K562 (cell line): ENCODE results near the gene CCDC186. TPM values are rescaled to one million over a fixed set of nuclear protein-coding genes. Genes with fewer than 3 reads are reported as not detected.
A peak's percentile ranks its signal among the peaks of the same experiment; 100 is the strongest.
"Not testable (repeated sequence)": the region's sequence is repeated elsewhere in the genome, so short reads cannot be mapped to it uniquely, and the experiment has no call there.

Experiments
- ATAC-seq: fragments of 200-7000 bp; cut with Tn5 transposase; 3 replicates; pipeline ENCODE4 v1.9.1; 2020; ENCODE audit warnings: moderate library complexity
- BruUV-seq: library from RNA; stranded (reverse); fragments of 400-500 nt; replicated peaks from 2 replicates; lab custom pipeline; 2021; lab: Mats Ljungman, UMichigan
- CTCF ChIA-PET: fragments of 300-600 bp; formaldehyde crosslinking; extraction: SDS; loops from one replicate; lab custom pipeline; 2021; ENCODE audit warnings: low intra/inter-chr PET ratio; lab: Yijun Ruan, JAX
- POLR2A ChIA-PET: fragments of 300-600, 350-650 bp; sonication (Branson Sonifier 250); formaldehyde crosslinking; extraction: SDS; loops from one replicate; lab custom pipeline; 2021; ENCODE audit warnings: antibody characterized with exemption, inconsistent platforms; lab: Yijun Ruan, JAX
- DNase-seq, 4 experiments: peaks; one replicate each; pipeline versions ENCODE4 v3.0.0 to v3.0.0-alpha.2; 2011 to 2018; ENCODE audit warnings: low spot score in 3 of 4, mixed read lengths in 3 of 4; ENCODE audit errors: extremely low read depth in 1 of 4
- FAIRE-seq: peaks from 2 replicates; lab custom pipeline; 2011; peaks lifted over from hg19 to GRCh38; lab: Jason Lieb, UNC
- H2AFZ ChIP-seq: 2 replicates; pipeline ENCODE4 v1.6.0; 2011; ENCODE audit warnings: low read depth, low read length, control low read depth, inconsistent platforms
- H3K27ac ChIP-seq: fragments of 200-600 bp; 3 replicates; pipeline ENCODE4 v1.8.0; 2011; ENCODE audit warnings: low read depth, mild to moderate bottlenecking, control low read depth, inconsistent platforms, low read length, moderate library complexity, mixed read lengths; ENCODE audit errors: extremely low read depth
- H3K27me3 ChIP-seq, 2 experiments: fragments of 300-600 bp in 1 of 2; 2 replicates in 1 of 2; 3 replicates in 1 of 2; pipeline versions ENCODE4 v1.6.0 to v1.8.0; 2011; ENCODE audit warnings: inconsistent platforms in 2 of 2, low read length in 2 of 2, mild to moderate bottlenecking in 1 of 2, mixed read lengths in 1 of 2, moderate library complexity in 1 of 2; ENCODE audit not compliant: control insufficient read depth in 2 of 2, insufficient read depth in 2 of 2
- H3K36me3 ChIP-seq: fragments of 300-600 bp; 3 replicates; pipeline ENCODE4 v1.8.0; 2011; ENCODE audit warnings: mild to moderate bottlenecking, low read length, inconsistent platforms; ENCODE audit not compliant: control insufficient read depth, insufficient read depth
- H3K4me1 ChIP-seq, 2 experiments: fragments of 200-600 bp in 1 of 2; replicated peaks in 1 of 2; 2 replicates in 1 of 2; 3 replicates in 1 of 2; pipeline versions ENCODE4 v1.5.1 to v1.8.0; 2011; ENCODE audit warnings: inconsistent platforms in 2 of 2, low read length in 2 of 2, mild to moderate bottlenecking in 1 of 2, mixed read lengths in 1 of 2, moderate library complexity in 1 of 2; ENCODE audit not compliant: control insufficient read depth in 2 of 2, insufficient read depth in 2 of 2
- H3K4me2 ChIP-seq: 2 replicates; pipeline ENCODE4 v1.6.1; 2011; ENCODE audit warnings: low read length, control low read depth, inconsistent platforms, mixed read lengths; ENCODE audit not compliant: insufficient read depth
- H3K4me3 ChIP-seq: fragments of 200-600 bp; sonication (generic), shearing (Covaris generic); 2 replicates; pipeline ENCODE4 v1.5.1; 2016; ENCODE audit warnings: control low read depth, inconsistent platforms
- H3K79me2 ChIP-seq: fragments of 200-600 bp; 3 replicates; pipeline ENCODE4 v1.8.0; 2011; ENCODE audit warnings: low read length, inconsistent platforms; ENCODE audit not compliant: control insufficient read depth, insufficient read depth
- H3K9ac ChIP-seq, 2 experiments: 2 replicates each; pipeline versions ENCODE4 v1.6.0 to v1.6.1; 2011; ENCODE audit warnings: low read depth in 2 of 2, low read length in 2 of 2, control low read depth in 1 of 2, inconsistent platforms in 1 of 2, mild to moderate bottlenecking in 1 of 2, mixed read lengths in 1 of 2; ENCODE audit not compliant: insufficient read depth in 1 of 2
- H3K9me1 ChIP-seq: one replicate; pipeline ENCODE4 v1.6.0; 2011; ENCODE audit warnings: inconsistent platforms, mild to moderate bottlenecking, low read length, moderate library complexity; ENCODE audit not compliant: control insufficient read depth, insufficient read depth
- H3K9me3 ChIP-seq: replicated peaks from 2 replicates; pipeline ENCODE4 v1.5.1; 2011; ENCODE audit warnings: low read depth, low read length, inconsistent platforms; ENCODE audit not compliant: control insufficient read depth, insufficient read depth
- H4K20me1 ChIP-seq: replicated peaks from 2 replicates; pipeline ENCODE4 v1.6.1; 2011; ENCODE audit warnings: low read length, inconsistent platforms, mixed read lengths; ENCODE audit not compliant: control insufficient read depth, insufficient read depth
- ELF2 ChIP-seq: fragments of 250-450 bp; sonication (Bioruptor Pico); IDR thresholded peaks from 2 replicates; pipeline ENCODE4 v1.5.0; 2021; ENCODE audit warnings: mild to moderate bottlenecking
- PCBP2 ChIP-seq: fragments of 200-400 bp; formaldehyde crosslinking; IDR thresholded peaks from 2 replicates; pipeline ENCODE4 v1.6.1; 2018; ENCODE audit warnings: low read length, low read depth, mild to moderate bottlenecking, moderate library complexity; ENCODE audit not compliant: poor library complexity, severe bottlenecking
- SMAD2 ChIP-seq: fragments of 150-350 bp; IDR thresholded peaks from 2 replicates; pipeline ENCODE4 v1.6.1; 2014; ENCODE audit warnings: low read depth, mild to moderate bottlenecking, low read length
- SMARCE1 ChIP-seq: fragments of 450-650 bp; IDR thresholded peaks from 2 replicates; pipeline ENCODE4 v1.7.1; 2016; ENCODE audit warnings: mild to moderate bottlenecking
- TBP ChIP-seq: optimal IDR thresholded peaks from 2 replicates; pipeline ENCODE3; 2011; ENCODE audit warnings: low read depth, low read length, improper control_type of control experiment
- ZNF41 ChIP-seq: fragments of 250-450 bp; sonication (Bioruptor Pico); conservative IDR thresholded peaks from 2 replicates; pipeline ENCODE4 v1.4.0; 2020; ENCODE audit warnings: mild to moderate bottlenecking
- WGBS: fragments of 100-300 bp; shearing (Covaris generic); methylation state at CpG from one replicate; pipeline ENCODE4 v1.1.6; 2016; ENCODE audit warnings: low coverage, mixed read lengths; ENCODE audit not compliant: insufficient coverage; ENCODE audit errors: missing lambda C conversion rate; 5-methylcytosine and 5-hydroxymethylcytosine counted together
- in situ Hi-C: fragments of 300-500 bp; cut with MboI; formaldehyde crosslinking; loops from 4 replicates; pipeline ENCODE4 v1.15.0; 2018; ENCODE audit warnings: inconsistent platforms, mixed read lengths
- intact Hi-C: fragments of 100-400 bp; cut with micrococcal nuclease; formaldehyde crosslinking; loops from 2 replicates; pipeline ENCODE4 v1.14.2; 2022
- polyA plus RNA-seq, 8 experiments: library from polyadenylated mRNA; depleted of rRNA in 4 of 8; stranded (reverse) in 5 of 8; unstranded in 3 of 8; fragments of >200 nt; fragmentation: Nextera tagmentation in 2 of 8; fragmentation: Illumina TruSeq in 1 of 8; extraction: Ambion mirVana in 2 of 8; extraction: Trizol in 1 of 8; gene quantifications; 2 replicates each; pipeline versions ENCODE4 v1.2.1 to v1.2.3, GENCODE V29; 2011 to 2014; ENCODE audit warnings: inconsistent platforms in 1 of 8, missing spikeins in 1 of 8
- total RNA-seq, 7 experiments: library from RNA; depleted of rRNA in 6 of 7; stranded (reverse); fragments of >200 nt in 6 of 7; fragmentation: Illumina TruSeq in 2 of 7; extraction: Trizol in 2 of 7; gene quantifications; 2 replicates each; pipeline versions ENCODE4 v1.2.1 to v1.2.3, GENCODE V29; 2011 to 2021; ENCODE audit warnings: low replicate concordance in 1 of 7
- TF ChIP-seq, protein P1 (sequence below), 2 experiments: fragments of 450-650 bp in 1 of 2; sonication (generic) in 1 of 2; formaldehyde crosslinking in 1 of 2; IDR thresholded peaks; 2 replicates each; pipeline versions ENCODE4 v1.7.1 to v1.9.0; 2016 to 2022; ENCODE audit warnings: inconsistent platforms in 1 of 2, mild to moderate bottlenecking in 1 of 2, missing genetic modification reagents in 1 of 2

The CCDC186 gene
- total and polyA plus RNA-seq, 9 of the 15 experiments (the other 6 are each of a cell fraction or from before 2014, with no cell fraction given), result 2.0 to 7.5 (median 4.7) TPM

GRCh38 chr10:114149476-114149875 lies 24.5 kb downstream of the CCDC186 start:
- H3K9ac ChIP-seq, H3K79me2 ChIP-seq, H3K4me3 ChIP-seq, POLR2A ChIA-PET, H3K27ac ChIP-seq, in situ Hi-C loops, intact Hi-C loops, H3K9me3 ChIP-seq, H3K4me2 ChIP-seq, DNase-seq, H4K20me1 ChIP-seq, CTCF ChIA-PET, BruUV-seq, H3K9me1 ChIP-seq, H3K27me3 ChIP-seq, FAIRE-seq, ATAC-seq, H3K36me3 ChIP-seq, H3K4me1 ChIP-seq, H2AFZ ChIP-seq: not testable (repeated sequence)
- 43% methylated on average over 1 of the region's 3 CpGs for WGBS
- TF ChIP-seq PCBP2, result peak; percentile 66

GRCh38 chr10:114143160-114143559 lies 30.8 kb downstream of the CCDC186 start:
- H3K9me3 ChIP-seq, result no peaks in the 10 kb centered on the region
- no peak overlapping the region for H3K9ac ChIP-seq
- H4K20me1 ChIP-seq, result no peaks in the 10 kb centered on the region
- WGBS, result 71% methylated on average over 1 of the region's 1 CpG
- no peaks in the 10 kb centered on the region for H3K4me1 ChIP-seq
- no peaks in the 10 kb centered on the region for H3K9me1 ChIP-seq
- no peaks in the 10 kb centered on the region for H3K79me2 ChIP-seq
- 0 out of 3 replicates have a peak, but pooled peaks cover 2% of the 10 kb centered on the region for H3K36me3 ChIP-seq
- ChIA-PET POLR2A (interaction anchor here (0.9 kb wide), 1 partner anchor 16 kb away, joined by 4 read pairs; no protein-coding TSS in a partner anchor), CTCF (no interaction called here)
- in situ Hi-C loops (no loop called here), intact Hi-C loops (no loop called here)
- no peak overlapping the region for H3K27ac ChIP-seq
- H2AFZ ChIP-seq, result no peak overlapping the region
- H3K4me2 ChIP-seq, result no peak overlapping the region
- DNase-seq (no peak), ATAC-seq (no peak), FAIRE-seq (no peak)
- no TSS peak for BruUV-seq
- H3K27me3 ChIP-seq, result no peaks in the 10 kb centered on the region
- H3K4me3 ChIP-seq, result no peak overlapping the region
- no peak for TF ChIP-seq TBP
- TF ChIP-seq, protein P1, sequence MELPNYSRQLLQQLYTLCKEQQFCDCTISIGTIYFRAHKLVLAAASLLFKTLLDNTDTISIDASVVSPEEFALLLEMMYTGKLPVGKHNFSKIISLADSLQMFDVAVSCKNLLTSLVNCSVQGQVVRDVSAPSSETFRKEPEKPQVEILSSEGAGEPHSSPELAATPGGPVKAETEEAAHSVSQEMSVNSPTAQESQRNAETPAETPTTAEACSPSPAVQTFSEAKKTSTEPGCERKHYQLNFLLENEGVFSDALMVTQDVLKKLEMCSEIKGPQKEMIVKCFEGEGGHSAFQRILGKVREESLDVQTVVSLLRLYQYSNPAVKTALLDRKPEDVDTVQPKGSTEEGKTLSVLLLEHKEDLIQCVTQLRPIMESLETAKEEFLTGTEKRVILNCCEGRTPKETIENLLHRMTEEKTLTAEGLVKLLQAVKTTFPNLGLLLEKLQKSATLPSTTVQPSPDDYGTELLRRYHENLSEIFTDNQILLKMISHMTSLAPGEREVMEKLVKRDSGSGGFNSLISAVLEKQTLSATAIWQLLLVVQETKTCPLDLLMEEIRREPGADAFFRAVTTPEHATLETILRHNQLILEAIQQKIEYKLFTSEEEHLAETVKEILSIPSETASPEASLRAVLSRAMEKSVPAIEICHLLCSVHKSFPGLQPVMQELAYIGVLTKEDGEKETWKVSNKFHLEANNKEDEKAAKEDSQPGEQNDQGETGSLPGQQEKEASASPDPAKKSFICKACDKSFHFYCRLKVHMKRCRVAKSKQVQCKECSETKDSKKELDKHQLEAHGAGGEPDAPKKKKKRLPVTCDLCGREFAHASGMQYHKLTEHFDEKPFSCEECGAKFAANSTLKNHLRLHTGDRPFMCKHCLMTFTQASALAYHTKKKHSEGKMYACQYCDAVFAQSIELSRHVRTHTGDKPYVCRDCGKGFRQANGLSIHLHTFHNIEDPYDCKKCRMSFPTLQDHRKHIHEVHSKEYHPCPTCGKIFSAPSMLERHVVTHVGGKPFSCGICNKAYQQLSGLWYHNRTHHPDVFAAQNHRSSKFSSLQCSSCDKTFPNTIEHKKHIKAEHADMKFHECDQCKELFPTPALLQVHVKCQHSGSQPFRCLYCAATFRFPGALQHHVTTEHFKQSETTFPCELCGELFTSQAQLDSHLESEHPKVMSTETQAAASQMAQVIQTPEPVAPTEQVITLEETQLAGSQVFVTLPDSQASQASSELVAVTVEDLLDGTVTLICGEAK (IDR thresholded peaks at IDR 0.05), result no peak
- TF ChIP-seq, protein P1 (CRISPR knock-in tag; IDR thresholded peaks at IDR 0.05), result no peak
- no peak for TF ChIP-seq SMARCE1
- TF ChIP-seq ELF2 (CRISPR knock-in tag), result no peak
- no peak for TF ChIP-seq SMAD2
- TF ChIP-seq ZNF41 (CRISPR knock-in tag), result no peak
